Esophagus muscularis mucosa (tissue), 4 donors: ENCODE results near the gene PPL. TPM values are rescaled to one million over a fixed set of nuclear protein-coding genes. Genes with fewer than 3 reads are reported as not detected.

Experiments
- DNase-seq: peaks from one replicate; pipeline ENCODE4 v3.0.0-alpha.2; 2017; ENCODE audit errors: extremely low spot score
- H3K27ac ChIP-seq, 4 donors: fragments of 200-600 bp; sonication (generic); replicated peaks in 1 of 4; 1 replicate in 3 of 4; 2 replicates in 1 of 4; pipeline ENCODE4 v1.5.1; 2016 to 2019; ENCODE audit warnings: mild to moderate bottlenecking in 1 of 4
- H3K27me3 ChIP-seq, 4 donors: fragments of 200-600 bp; sonication (generic); one replicate each; pipeline versions ENCODE4 v1.5.1 to v1.6.0; 2016 to 2019
- H3K36me3 ChIP-seq, 4 donors: fragments of 200-600 bp; sonication (generic); one replicate each; pipeline ENCODE4 v1.5.1; 2016 to 2019
- H3K4me1 ChIP-seq, 4 donors: fragments of 200-600 bp; sonication (generic); one replicate each; pipeline ENCODE4 v1.5.1; 2016 to 2019
- H3K4me3 ChIP-seq, 4 donors: fragments of 200-600 bp; sonication (generic); 1 replicate in 2 of 4; 2 replicates in 2 of 4; pipeline ENCODE4 v1.5.1; 2016 to 2019; ENCODE audit warnings: mild to moderate bottlenecking in 4 of 4, moderate library complexity in 1 of 4
- H3K9me3 ChIP-seq, 4 donors: fragments of 200-600 bp; sonication (generic); 1 replicate in 3 of 4; 2 replicates in 1 of 4; pipeline ENCODE4 v1.5.1; 2016 to 2019
- CTCF ChIP-seq, 3 experiments: fragments of 200-600 bp in 2 of 3; fragments of 450-650 bp in 1 of 3; sonication (generic) in 2 of 3; IDR thresholded peaks; one replicate each; pipeline ENCODE4 v1.5.1; 2017 to 2019; ENCODE audit warnings: antibody characterized with exemption in 3 of 3, mild to moderate bottlenecking in 2 of 3, moderate library complexity in 1 of 3
- EP300 ChIP-seq: sonication (generic); formaldehyde crosslinking; IDR thresholded peaks from one replicate; pipeline ENCODE4 v1.6.1; 2017; ENCODE audit warnings: antibody characterized with exemption
- POLR2A ChIP-seq: fragments of 450-650 bp; IDR thresholded peaks from one replicate; pipeline ENCODE4 v1.6.1; 2017; ENCODE audit warnings: antibody characterized with exemption, moderate library complexity, mild to moderate bottlenecking, low read depth
- POLR2AphosphoS5 ChIP-seq, 2 donors: sonication (generic); formaldehyde crosslinking; IDR thresholded peaks; one replicate each; pipeline ENCODE4 v1.6.1; 2017; ENCODE audit warnings: antibody characterized with exemption in 2 of 2
- WGBS: methylation state at CpG from one replicate; pipeline ENCODE4 v1.1.5; 2018; 5-methylcytosine and 5-hydroxymethylcytosine counted together
- intact Hi-C: fragments of 100-400 bp; cut with DNase I; formaldehyde crosslinking; loops from one replicate; pipeline ENCODE4 v1.15.1; 2023
- total RNA-seq, 4 donors: library from RNA; depleted of rRNA; stranded (reverse); fragments of >200 nt; gene quantifications; one replicate each; pipeline versions ENCODE4 v1.1.0 to v1.2.1, GENCODE V29; 2016

Gene PPL
- total RNA-seq, 4 donors from 2014 or later, result 36.3 to 78.4 (median 57.4) TPM

DNA sequence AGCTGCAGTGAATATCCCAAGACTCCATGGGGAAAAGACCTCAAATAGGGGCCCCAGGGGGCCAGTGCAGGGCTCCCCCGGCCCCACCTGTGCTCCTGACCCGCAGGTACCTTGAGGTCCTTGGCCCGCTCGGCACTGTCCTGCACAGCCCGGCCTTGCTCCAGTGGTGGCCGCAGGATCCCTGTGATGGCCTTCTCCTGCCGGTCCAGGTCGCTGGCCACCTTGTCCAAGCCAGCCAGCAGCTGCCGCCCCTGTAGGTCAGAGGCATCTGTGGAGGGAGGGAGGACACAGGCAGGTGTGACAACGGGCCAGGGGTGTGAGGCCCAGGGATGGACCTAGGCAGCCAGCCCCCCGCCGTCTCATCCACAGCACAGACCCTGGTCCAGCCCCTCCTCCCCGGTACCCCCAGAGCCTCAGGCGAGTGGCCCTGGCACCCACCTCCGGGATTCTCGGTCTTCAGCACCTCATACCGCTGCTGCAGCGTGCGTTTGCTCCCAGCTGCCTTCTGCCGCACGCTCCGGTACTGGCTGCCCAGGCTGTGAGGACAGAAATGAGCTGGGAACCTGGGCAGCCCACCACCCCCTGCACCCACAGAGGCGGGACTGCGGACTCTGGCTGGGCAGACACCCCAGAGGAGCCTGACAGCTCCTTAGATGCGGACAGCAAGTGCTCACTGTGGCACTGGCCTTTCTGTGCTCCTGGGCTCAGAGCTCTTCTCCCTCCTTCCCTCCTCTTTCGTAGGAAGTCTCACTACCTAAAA is 43.7 kb downstream of the PPL start:
- Histone ChIP-seq H3K36me3 (peaks cover 0 to 79% (median 29%) of the 10 kb centered on the region in 4 donors), H3K9me3 (no peaks in the 10 kb centered on the region), H3K27me3 (no peaks in the 10 kb centered on the region), H3K4me1 (peaks cover 10 to 19% (median 14%) of the 10 kb centered on the region in 4 donors), H3K27ac (peak overlapping the region in 1 of 4 donors; percentile 36), H3K4me3 (no peak overlapping the region)
- intact Hi-C loops, result no loop called here
- no peak for DNase-seq
- 93% methylated on average over 19 of the region's 26 CpGs for WGBS
- TF ChIP-seq POLR2A (no peak), POLR2AphosphoS5 (IDR thresholded peaks at IDR 0.05) (no peak), EP300 (no peak), CTCF (IDR thresholded peaks at IDR 0.05) (no peak)

DNA sequence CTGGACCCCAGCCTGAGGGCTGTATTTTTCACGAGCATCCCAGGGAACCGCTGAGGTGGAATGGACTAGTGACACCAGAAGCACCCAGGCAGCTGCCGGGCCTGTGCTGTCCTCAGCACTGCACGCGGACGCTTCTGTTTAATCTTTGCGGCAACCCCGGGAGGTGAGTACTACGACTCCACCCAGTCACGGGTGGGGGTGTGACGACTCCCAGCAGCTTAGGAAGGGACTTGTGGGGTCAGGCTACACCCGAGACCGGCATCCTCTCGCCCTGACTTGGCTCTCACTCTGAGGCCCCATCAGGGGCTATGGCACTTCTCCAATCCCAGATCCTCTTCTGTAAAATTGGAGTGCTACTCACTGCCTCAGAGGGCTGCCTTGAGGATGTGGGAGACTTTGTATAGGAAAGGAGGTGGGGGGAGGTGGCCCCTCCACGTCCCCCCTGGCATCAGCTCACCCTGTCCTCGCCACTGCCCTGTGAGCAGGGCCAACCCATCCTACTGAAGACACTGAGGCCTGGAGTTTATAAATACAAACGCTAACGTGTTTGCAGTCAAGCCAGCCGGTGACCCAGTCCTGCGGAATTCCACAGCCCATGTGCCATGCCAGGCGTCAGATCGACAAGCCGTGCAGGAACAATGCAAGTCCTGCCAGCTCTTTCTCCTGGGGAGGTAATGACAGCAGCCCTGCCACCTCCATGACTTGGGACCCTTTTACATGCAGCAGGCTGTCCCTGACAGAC is 44.4 kb downstream of the PPL start:
- peaks cover 7 to 79% (median 34%) of the 10 kb centered on the region in 4 donors for H3K36me3 ChIP-seq

GRCh38 chr16:4891886-4892216 is 45.1 kb downstream of the PPL start:
- H3K4me3 ChIP-seq, result no peak overlapping the region
- H3K36me3 ChIP-seq, result peaks cover 14 to 83% (median 41%) of the 10 kb centered on the region in 4 donors
- TF ChIP-seq CTCF (IDR thresholded peaks at IDR 0.05) (no peak), EP300 (no peak), POLR2A (no peak), POLR2AphosphoS5 (IDR thresholded peaks at IDR 0.05) (no peak)
- WGBS, result 80% methylated on average over 12 of the region's 12 CpGs
- DNase-seq, result no peak
- H3K27me3 ChIP-seq, result no peaks in the 10 kb centered on the region
- intact Hi-C loops, result no loop called here
- peaks cover 10 to 19% (median 14%) of the 10 kb centered on the region in 4 donors for H3K4me1 ChIP-seq
- H3K27ac ChIP-seq, result peak overlapping the region in 1 of 4 donors; percentile 36
- H3K9me3 ChIP-seq, result no peaks in the 10 kb centered on the region

More for the DNA sequence above, 44.4 kb downstream of the PPL start:
- H3K27me3 ChIP-seq, result no peaks in the 10 kb centered on the region
- H3K27ac ChIP-seq, result peak overlapping the region in 1 of 4 donors; percentile 36
- no peak overlapping the region for H3K4me3 ChIP-seq
- WGBS, result 25% methylated on average over 14 of the region's 23 CpGs
- TF ChIP-seq POLR2AphosphoS5 (IDR thresholded peaks at IDR 0.05) (no peak), POLR2A (no peak), CTCF (IDR thresholded peaks at IDR 0.05) (no peak), EP300 (no peak)
- H3K9me3 ChIP-seq, result no peaks in the 10 kb centered on the region
- intact Hi-C loops, result no loop called here
- no peak for DNase-seq
- peaks cover 10 to 19% (median 14%) of the 10 kb centered on the region in 4 donors for H3K4me1 ChIP-seq

- DNase-seq, result no peak
- H3K4me3 ChIP-seq, result no peak overlapping the region
- H3K4me1 ChIP-seq, result peaks cover 10 to 19% (median 14%) of the 10 kb centered on the region in 4 donors
- TF ChIP-seq POLR2A (no peak), EP300 (no peak), CTCF (IDR thresholded peaks at IDR 0.05) (no peak), POLR2AphosphoS5 (IDR thresholded peaks at IDR 0.05) (no peak)
- H3K36me3 ChIP-seq, result peaks cover 19 to 89% (median 47%) of the 10 kb centered on the region in 4 donors
- 85% methylated on average over 16 of the region's 16 CpGs for WGBS
- H3K27me3 ChIP-seq, result no peaks in the 10 kb centered on the region
- no peak overlapping the region for H3K27ac ChIP-seq
- intact Hi-C loops, result no loop called here
- no peaks in the 10 kb centered on the region for H3K9me3 ChIP-seq
These were observed 45.7 kb downstream of the PPL start for GRCh38 chr16:4891097-4891885.
